ENCODE results near the gene IFT172. TPM values are rescaled to one million over a fixed set of nuclear protein-coding genes. Genes with fewer than 3 reads are reported as not detected.

IFT172 gene
- total and polyA plus RNA-seq, 2 donors (not counting 1 experiment from before 2014, with no cell fraction given): 11.2 to 33.0 TPM

GRCh38 chr2:27494944-27495554, 5.5 kb upstream of the IFT172 start, which contains the start of gene FNDC4:
TSS of gene FNDC4 (minus strand) at chr2:27495200. CDS start at chr2:27494679, 521 bp downstream.
- H3K9me3 ChIP-seq (ENCODE audit: control insufficient read depth, insufficient read depth, low read depth, low read length): no peaks in the 10 kb centered on the region
- H2AFZ ChIP-seq (ENCODE audit: low read length): peak within 1 kb of the TSS; percentile 89
- H3K4me1 ChIP-seq (ENCODE audit: control insufficient read depth, extremely low read depth, insufficient read depth, low read length): peaks cover 8% of the 10 kb centered on the region
- no peaks in the 10 kb centered on the region for H3K27me3 ChIP-seq (ENCODE audit: control insufficient read depth, insufficient read depth, low read length)
- peak within 1 kb of the TSS; percentile 98 for H3K4me2 ChIP-seq (ENCODE audit: extremely low read depth, insufficient read depth, low read length)
- no peaks in the 10 kb centered on the region for H4K20me1 ChIP-seq (ENCODE audit: control insufficient read depth, extremely low read depth, insufficient read depth, low read length)
- no peaks in the 10 kb centered on the region for H3K79me2 ChIP-seq (ENCODE audit: control insufficient read depth, insufficient read depth, low read length)
- TF ChIP-seq CTCF (conservative IDR thresholded peaks at IDR 0.05 in 1 of 2, IDR thresholded peaks at IDR 0.05 in 1 of 2; ENCODE audit: low read depth in 1 of 2, low read length in 2 of 2) (no peak), EZH2 (IDR thresholded peaks at IDR 0.05; ENCODE audit: low read length, missing control alignments) (no peak)
- H3K9ac ChIP-seq (ENCODE audit: insufficient read depth, low read length): peak within 1 kb of the TSS; percentile 64
- DNase-seq (ENCODE audit: low read depth in 2 of 2): peak in 1 of 2 donors; percentile 18
- no peaks in the 10 kb centered on the region for H3K36me3 ChIP-seq (ENCODE audit: control insufficient read depth, insufficient read depth, low read length)
- H3K4me3 ChIP-seq (replicated peaks in 1 of 4; ENCODE audit: control extremely low read depth in 1 of 4, insufficient read depth in 1 of 4, low read depth in 3 of 4, low read length in 4 of 4): peak within 1 kb of the TSS; percentile 68 to 83 (median 75)
- H3K27ac ChIP-seq (ENCODE audit: insufficient read depth, low read length): no peak within 1 kb of the TSS

GRCh38 chr2:27494284-27494943, 4.9 kb upstream of the IFT172 start:
- TF ChIP-seq CTCF (conservative IDR thresholded peaks at IDR 0.05 in 1 of 2, IDR thresholded peaks at IDR 0.05 in 1 of 2; ENCODE audit: low read depth in 1 of 2, low read length in 2 of 2) (no peak), EZH2 (IDR thresholded peaks at IDR 0.05; ENCODE audit: low read length, missing control alignments) (no peak)
- H3K79me2 ChIP-seq (ENCODE audit: control insufficient read depth, insufficient read depth, low read length): no peaks in the 10 kb centered on the region
- no peaks in the 10 kb centered on the region for H3K36me3 ChIP-seq (ENCODE audit: control insufficient read depth, insufficient read depth, low read length)
- no peaks in the 10 kb centered on the region for H3K27me3 ChIP-seq (ENCODE audit: control insufficient read depth, insufficient read depth, low read length)
- H3K4me3 ChIP-seq (replicated peaks in 1 of 4; ENCODE audit: control extremely low read depth in 1 of 4, insufficient read depth in 1 of 4, low read depth in 3 of 4, low read length in 4 of 4): peak overlapping the region; percentile 49 to 83 (median 74)
- H3K4me2 ChIP-seq (ENCODE audit: extremely low read depth, insufficient read depth, low read length): peak overlapping the region; percentile 98
- H3K9me3 ChIP-seq (ENCODE audit: control insufficient read depth, insufficient read depth, low read depth, low read length): no peaks in the 10 kb centered on the region
- peak; percentile 33 to 74 for DNase-seq (ENCODE audit: low read depth in 2 of 2)
- H3K27ac ChIP-seq (ENCODE audit: insufficient read depth, low read length): no peak overlapping the region
- peak overlapping the region; percentile 64 for H3K9ac ChIP-seq (ENCODE audit: insufficient read depth, low read length)
- H3K4me1 ChIP-seq (ENCODE audit: control insufficient read depth, extremely low read depth, insufficient read depth, low read length): peaks cover 8% of the 10 kb centered on the region
- peak overlapping the region; percentile 70 for H2AFZ ChIP-seq (ENCODE audit: low read length)
- no peaks in the 10 kb centered on the region for H4K20me1 ChIP-seq (ENCODE audit: control insufficient read depth, extremely low read depth, insufficient read depth, low read length)

GRCh38 chr2:27493948-27494283, 4.4 kb upstream of the IFT172 start:
- peak overlapping the region in 3 of 4 experiments; percentile 49 to 83 (median 68) for H3K4me3 ChIP-seq (replicated peaks in 1 of 4; ENCODE audit: control extremely low read depth in 1 of 4, insufficient read depth in 1 of 4, low read depth in 3 of 4, low read length in 4 of 4)
- no peaks in the 10 kb centered on the region for H3K27me3 ChIP-seq (ENCODE audit: control insufficient read depth, insufficient read depth, low read length)
- H4K20me1 ChIP-seq (ENCODE audit: control insufficient read depth, extremely low read depth, insufficient read depth, low read length): no peaks in the 10 kb centered on the region
- no peak overlapping the region for H2AFZ ChIP-seq (ENCODE audit: low read length)
- peak overlapping the region; percentile 98 for H3K4me2 ChIP-seq (ENCODE audit: extremely low read depth, insufficient read depth, low read length)
- H3K36me3 ChIP-seq (ENCODE audit: control insufficient read depth, insufficient read depth, low read length): no peaks in the 10 kb centered on the region
- no peak for DNase-seq (ENCODE audit: low read depth in 2 of 2)
- H3K9ac ChIP-seq (ENCODE audit: insufficient read depth, low read length): no peak overlapping the region
- H3K79me2 ChIP-seq (ENCODE audit: control insufficient read depth, insufficient read depth, low read length): no peaks in the 10 kb centered on the region
- TF ChIP-seq EZH2 (IDR thresholded peaks at IDR 0.05; ENCODE audit: low read length, missing control alignments) (no peak), CTCF (conservative IDR thresholded peaks at IDR 0.05 in 1 of 2, IDR thresholded peaks at IDR 0.05 in 1 of 2; ENCODE audit: low read depth in 1 of 2, low read length in 2 of 2) (no peak)
- no peaks in the 10 kb centered on the region for H3K9me3 ChIP-seq (ENCODE audit: control insufficient read depth, insufficient read depth, low read depth, low read length)
- H3K4me1 ChIP-seq (ENCODE audit: control insufficient read depth, extremely low read depth, insufficient read depth, low read length): peaks cover 8% of the 10 kb centered on the region
- H3K27ac ChIP-seq (ENCODE audit: insufficient read depth, low read length): no peak overlapping the region
